GM13976 (cell line): Measurements from ENCODE around the gene ARL6IP4.
A peak's percentile ranks its signal among the peaks of the same experiment; 100 is the strongest.

Source experiments
- DNase-seq: peaks from one replicate; pipeline ENCODE4 v3.0.0; 2012; ENCODE audit warnings: low spot score
- CTCF ChIP-seq: IDR thresholded peaks from 2 replicates; pipeline ENCODE4 v1.5.1; 2012; ENCODE audit warnings: borderline replicate concordance, mild to moderate bottlenecking; ENCODE audit not compliant: insufficient read depth; ENCODE audit errors: extremely low read depth, missing control alignments, control extremely low read depth
- in situ Hi-C: fragments of 300-500 bp; cut with MboI; formaldehyde crosslinking; loops from one replicate; pipeline ENCODE4 v1.12.0; 2022; ENCODE audit warnings: low sequenced_read_pairs, mixed read lengths, inconsistent platforms; ENCODE audit not compliant: unreplicated experiment

The ARL6IP4 gene

GRCh38 chr12:122974892-122975789, 5.3 kb upstream of the ARL6IP4 start, which contains the start of gene OGFOD2:
Gene OGFOD2 (plus strand): TSS chr12:122975244. CDS start chr12:122975252, 8 bp downstream.
- in situ Hi-C loops, result no loop called here

GRCh38 chr12:122975790-122976647, 4.5 kb upstream of the ARL6IP4 start:
- no peak for TF ChIP-seq CTCF
- in situ Hi-C loops, result no loop called here
- DNase-seq, result no peak

More at GRCh38 chr12:122974892-122975789, 5.3 kb upstream of the ARL6IP4 start, which contains the start of gene OGFOD2:
- TF ChIP-seq CTCF, result no peak
- DNase-seq, result peak; percentile 94

- TF ChIP-seq CTCF, result no peak
- in situ Hi-C loops, result no loop called here
- DNase-seq, result no peak
Observed at GRCh38 chr12:122976648-122976975, 3.9 kb upstream of the ARL6IP4 start.

GRCh38 chr12:122977153-122977552, 3.3 kb upstream of the ARL6IP4 start:
- no peak for DNase-seq
- in situ Hi-C loops, result no loop called here
- TF ChIP-seq CTCF, result no peak

- in situ Hi-C loops, result no loop called here
- no peak for TF ChIP-seq CTCF
- DNase-seq, result no peak
Observed at GRCh38 chr12:122977655-122978392, 2.7 kb upstream of the ARL6IP4 start.

- TF ChIP-seq CTCF, result no peak
- in situ Hi-C loops, result no loop called here
- DNase-seq, result no peak
Observed at GRCh38 chr12:122978507-122978955, 1.9 kb upstream of the ARL6IP4 start.
